GM18505 (cell line): ENCODE data around the gene SSH2.
"Not testable (repeated sequence)": the region's sequence is repeated elsewhere in the genome, so short reads cannot be mapped to it uniquely, and the experiment has no call there.

Source experiments
- ATAC-seq: cut with Tn5 transposase; IDR thresholded peaks from one replicate; pipeline ENCODE4 v1.9.1; 2021; ENCODE audit not compliant: unreplicated experiment
- POLR2A ChIP-seq: IDR thresholded peaks from 4 replicates; pipeline ENCODE4 v1.6.1; 2011; ENCODE audit warnings: borderline replicate concordance; ENCODE audit not compliant: insufficient read depth, insufficient read length; ENCODE audit errors: extremely low read depth

Gene SSH2

GRCh38 chr17:29948448-29949215 lies 18.6 kb upstream of the SSH2 start:
- TF ChIP-seq POLR2A, result no peak
- no peak for ATAC-seq

GRCh38 chr17:29945281-29945680 lies 15.3 kb upstream of the SSH2 start:
- no peak for ATAC-seq
- no peak for TF ChIP-seq POLR2A

GRCh38 chr17:29941334-29941733 lies 11.3 kb upstream of the SSH2 start, which contains the start of gene EFCAB5:
Gene EFCAB5 (plus strand): TSS chr17:29941634. CDS start chr17:29941797, 163 bp downstream.
- no peak for TF ChIP-seq POLR2A
- ATAC-seq, result no peak

GRCh38 chr17:29936724-29937123 lies 6.7 kb upstream of the SSH2 start:
- TF ChIP-seq POLR2A, result no peak
- no peak for ATAC-seq

- not testable (repeated sequence) for ATAC-seq
These were observed 5.9 kb upstream of the SSH2 start for GRCh38 chr17:29935909-29936308.

GRCh38 chr17:29933379-29933778 lies 3.4 kb upstream of the SSH2 start:
- ATAC-seq, result no peak
- TF ChIP-seq POLR2A, result no peak

GRCh38 chr17:29931231-29931932 lies 1.4 kb upstream of the SSH2 start:
- ATAC-seq, result peak; percentile 49
- TF ChIP-seq POLR2A, result no peak

GRCh38 chr17:29930409-29931010 lies 482 bp upstream of the SSH2 start:
- ATAC-seq, result no peak
- TF ChIP-seq POLR2A, result no peak

GRCh38 chr17:29929006-29929532 lies 959 bp downstream of the SSH2 start:
- no peak for ATAC-seq
- no peak for TF ChIP-seq POLR2A

GRCh38 chr17:29927546-29927945 lies 2.5 kb downstream of the SSH2 start:
- ATAC-seq, result no peak
- TF ChIP-seq POLR2A, result no peak

- no peak for ATAC-seq
- no peak for TF ChIP-seq POLR2A
These were observed 5.2 kb downstream of the SSH2 start for GRCh38 chr17:29924786-29925185.

- no peak for TF ChIP-seq POLR2A
These were observed 10.8 kb downstream of the SSH2 start for GRCh38 chr17:29918922-29919856.

GRCh38 chr17:29918016-29918415 lies 12.0 kb downstream of the SSH2 start:
- no peak for ATAC-seq

More at GRCh38 chr17:29918922-29919856, 10.8 kb downstream of the SSH2 start:
- ATAC-seq, result no peak

More at GRCh38 chr17:29918016-29918415, 12.0 kb downstream of the SSH2 start:
- no peak for TF ChIP-seq POLR2A
